ENCODE results near the gene PPARA.
"Not testable (repeated sequence)": the region's sequence is repeated elsewhere in the genome, so short reads cannot be mapped to it uniquely, and the experiment has no call there.

Gene PPARA

GRCh38 chr22:46245511-46245910 is 95.2 kb downstream of the PPARA start:
- DNase-seq = no peak

GRCh38 chr22:46246178-46246577 is 95.9 kb downstream of the PPARA start:
- DNase-seq = no peak

- DNase-seq = no peak
Measured at GRCh38 chr22:46247443-46247975, 97.2 kb downstream of the PPARA start.

- DNase-seq = peak; percentile 91
Measured at GRCh38 chr22:46250035-46250782, 99.9 kb downstream of the PPARA start, which contains the start of gene CDPF1. CDPF1 (minus strand) TSS chr22:46250293; CDS start chr22:46248284, 2,009 bp downstream.

- DNase-seq = no peak
Measured at GRCh38 chr22:46250783-46251125, 100.4 kb downstream of the PPARA start.

GRCh38 chr22:46251266-46251665 is 100.9 kb downstream of the PPARA start:
- no peak for DNase-seq

- DNase-seq = no peak
Measured at GRCh38 chr22:46251816-46252380, 101.6 kb downstream of the PPARA start.

- no peak for DNase-seq
Measured at GRCh38 chr22:46256358-46256958, 106.1 kb downstream of the PPARA start.

- DNase-seq = no peak
Measured at GRCh38 chr22:46259374-46259773, 109.0 kb downstream of the PPARA start.

GRCh38 chr22:46260038-46260437 is 109.7 kb downstream of the PPARA start:
- DNase-seq = no peak

GRCh38 chr22:46262449-46263215 is 112.3 kb downstream of the PPARA start:
- DNase-seq = peak; percentile 51

GRCh38 chr22:46263216-46263590 is 112.9 kb downstream of the PPARA start, which contains the start of gene PKDREJ:
PKDREJ (minus strand) TSS chr22:46263343; CDS start chr22:46263322, 21 bp downstream.
- DNase-seq = no peak

- not testable (repeated sequence) for DNase-seq
Measured at GRCh38 chr22:46264520-46264919, 114.2 kb downstream of the PPARA start.

GRCh38 chr22:46265627-46266026 is 115.3 kb downstream of the PPARA start:
- DNase-seq = not testable (repeated sequence)

- DNase-seq = peak; percentile 85
Measured at GRCh38 chr22:46267431-46268279, 117.3 kb downstream of the PPARA start, which contains the start of gene TTC38. TTC38 (plus strand) TSS chr22:46268008; CDS start chr22:46268040, 32 bp downstream.

- DNase-seq = no peak
Measured at GRCh38 chr22:46269564-46269963, 119.2 kb downstream of the PPARA start.

- DNase-seq = no peak
Measured at GRCh38 chr22:46272196-46272595, 121.9 kb downstream of the PPARA start.

GRCh38 chr22:46272762-46273431 is 122.6 kb downstream of the PPARA start:
- no peak for DNase-seq

- DNase-seq = no peak
Measured at GRCh38 chr22:46273432-46274148, 123.3 kb downstream of the PPARA start.

GRCh38 chr22:46274381-46274780 is 124.1 kb downstream of the PPARA start:
- DNase-seq = no peak

Measured in right kidney (tissue), 1 donor.